ENCODE results near the gene SERPINB2.
A peak's percentile ranks its signal among the peaks of the same experiment; 100 is the strongest.

Gene SERPINB2

DNA sequence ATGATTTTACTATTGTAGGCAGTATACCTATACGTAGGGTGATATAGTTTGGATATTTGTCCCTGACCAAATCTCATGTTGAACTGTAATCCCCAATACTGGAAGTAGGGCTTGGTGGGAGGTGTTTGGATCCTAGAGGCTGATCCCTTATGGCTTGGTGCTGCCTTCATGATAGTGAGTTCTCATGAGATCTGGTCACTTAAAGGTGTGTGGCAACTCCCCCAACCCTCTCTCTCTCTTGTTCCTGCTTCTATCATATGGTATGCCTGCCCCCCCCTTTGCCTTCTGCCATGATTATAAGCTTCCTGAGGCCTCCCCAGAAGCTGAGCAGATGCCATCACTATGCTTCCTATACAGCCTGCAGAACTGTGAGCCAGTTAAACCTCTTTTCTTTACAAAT is 18.6 kb downstream of the SERPINB2 start:
- Histone ChIP-seq H3K4me3 (ENCODE audit: low read depth, low read length) (no peak overlapping the region), H3K4me1 (no peaks in the 10 kb centered on the region), H3K79me2 (no peaks in the 10 kb centered on the region), H3K4me2 (ENCODE audit: low read length) (no peak overlapping the region), H3K9me3 (ENCODE audit: control insufficient read depth, low read length) (no peaks in the 10 kb centered on the region), H3K9ac (no peak overlapping the region), H3K36me3 (ENCODE audit: control insufficient read depth, insufficient read depth, low read length) (no peaks in the 10 kb centered on the region), H2AFZ (no peak overlapping the region), H3K27me3 (ENCODE audit: control insufficient read depth, insufficient read depth, low read length) (no peaks in the 10 kb centered on the region), H3K27ac (no peak overlapping the region)
- TF ChIP-seq CTCF (IDR thresholded peaks at IDR 0.05) = no peak

GRCh38 chr18:63907664-63908063 is 20.2 kb downstream of the SERPINB2 start, which contains the start of gene SERPINB10:
Gene SERPINB10, plus strand, starts transcription at chr18:63907958. Its CDS starts 7,553 bp downstream, at chr18:63915511.
- TF ChIP-seq CTCF (IDR thresholded peaks at IDR 0.05) = no peak
- no peaks in the 10 kb centered on the region for H3K79me2 ChIP-seq
- H3K27ac ChIP-seq = no peak within 1 kb of the TSS
- H3K9ac ChIP-seq = no peak within 1 kb of the TSS
- no peaks in the 10 kb centered on the region for H3K9me3 ChIP-seq (ENCODE audit: control insufficient read depth, low read length)
- no peaks in the 10 kb centered on the region for H3K27me3 ChIP-seq (ENCODE audit: control insufficient read depth, insufficient read depth, low read length)
- no peaks in the 10 kb centered on the region for H3K36me3 ChIP-seq (ENCODE audit: control insufficient read depth, insufficient read depth, low read length)
- no peaks in the 10 kb centered on the region for H3K4me1 ChIP-seq
- no peak within 1 kb of the TSS for H3K4me3 ChIP-seq (ENCODE audit: low read depth, low read length)
- H3K4me2 ChIP-seq (ENCODE audit: low read length) = no peak within 1 kb of the TSS
- peak within 1 kb of the TSS; percentile 20 for H2AFZ ChIP-seq

- H3K4me2 ChIP-seq (ENCODE audit: low read length) = no peak overlapping the region
- no peak overlapping the region for H3K4me3 ChIP-seq (ENCODE audit: low read depth, low read length)
- H3K27ac ChIP-seq = no peak overlapping the region
- no peaks in the 10 kb centered on the region for H3K27me3 ChIP-seq (ENCODE audit: control insufficient read depth, insufficient read depth, low read length)
- no peak overlapping the region for H2AFZ ChIP-seq
- H3K9ac ChIP-seq = no peak overlapping the region
- no peaks in the 10 kb centered on the region for H3K79me2 ChIP-seq
- no peaks in the 10 kb centered on the region for H3K9me3 ChIP-seq (ENCODE audit: control insufficient read depth, low read length)
- H3K36me3 ChIP-seq (ENCODE audit: control insufficient read depth, insufficient read depth, low read length) = no peaks in the 10 kb centered on the region
- no peaks in the 10 kb centered on the region for H3K4me1 ChIP-seq
- TF ChIP-seq CTCF (IDR thresholded peaks at IDR 0.05) = no peak
Measured at GRCh38 chr18:63908858-63909257, 21.4 kb downstream of the SERPINB2 start.

- Histone ChIP-seq H3K9ac (no peak overlapping the region), H3K79me2 (no peaks in the 10 kb centered on the region), H3K36me3 (ENCODE audit: control insufficient read depth, insufficient read depth, low read length) (no peaks in the 10 kb centered on the region), H3K4me1 (no peaks in the 10 kb centered on the region), H3K9me3 (ENCODE audit: control insufficient read depth, low read length) (no peaks in the 10 kb centered on the region), H3K4me2 (ENCODE audit: low read length) (no peak overlapping the region), H3K27me3 (ENCODE audit: control insufficient read depth, insufficient read depth, low read length) (no peaks in the 10 kb centered on the region), H3K27ac (no peak overlapping the region), H3K4me3 (ENCODE audit: low read depth, low read length) (no peak overlapping the region), H2AFZ (no peak overlapping the region)
- no peak for TF ChIP-seq CTCF (IDR thresholded peaks at IDR 0.05)
Measured at GRCh38 chr18:63909870-63910269, 22.4 kb downstream of the SERPINB2 start.

GRCh38 chr18:63917817-63918216 is 30.3 kb downstream of the SERPINB2 start:
- Histone ChIP-seq H3K4me3 (ENCODE audit: low read depth, low read length) (no peak overlapping the region), H3K27ac (no peak overlapping the region), H3K36me3 (ENCODE audit: control insufficient read depth, insufficient read depth, low read length) (no peaks in the 10 kb centered on the region), H3K4me2 (ENCODE audit: low read length) (no peak overlapping the region), H2AFZ (no peak overlapping the region), H3K27me3 (ENCODE audit: control insufficient read depth, insufficient read depth, low read length) (no peaks in the 10 kb centered on the region), H3K4me1 (no peaks in the 10 kb centered on the region), H3K9ac (no peak overlapping the region), H3K79me2 (no peaks in the 10 kb centered on the region), H3K9me3 (ENCODE audit: control insufficient read depth, low read length) (no peaks in the 10 kb centered on the region)
- TF ChIP-seq CTCF (IDR thresholded peaks at IDR 0.05) = no peak

Measured in parathyroid adenoma (tissue), 2 donors.